GM13977 (cell line): ENCODE measurements around the gene AGO1.

Source experiments
- DNase-seq: peaks from one replicate; pipeline ENCODE4 v3.0.0; 2012; ENCODE audit warnings: low spot score
- CTCF ChIP-seq: IDR thresholded peaks from 2 replicates; pipeline ENCODE4 v1.5.1; 2012; ENCODE audit warnings: mild to moderate bottlenecking, control low read depth; ENCODE audit not compliant: insufficient read depth; ENCODE audit errors: extremely low read depth, missing control alignments
- in situ Hi-C: fragments of 300-500 bp; cut with MboI; formaldehyde crosslinking; loops from one replicate; pipeline ENCODE4 v1.12.0; 2022; ENCODE audit warnings: low sequenced_read_pairs, low pct_unique_long_range_greater_than_20kb, mixed read lengths, inconsistent platforms; ENCODE audit not compliant: unreplicated experiment

AGO1 gene

GRCh38 chr1:35845766-35846165 is 37.2 kb upstream of the AGO1 start:
- in situ Hi-C loops, result no loop called here
- no peak for DNase-seq
- TF ChIP-seq CTCF, result no peak

- no peak for DNase-seq
- in situ Hi-C loops, result no loop called here
- no peak for TF ChIP-seq CTCF
Measured at GRCh38 chr1:35847935-35848565, 35.0 kb upstream of the AGO1 start.

GRCh38 chr1:35850051-35850450 is 33.0 kb upstream of the AGO1 start:
- DNase-seq, result no peak
- in situ Hi-C loops, result no loop called here
- no peak for TF ChIP-seq CTCF

- TF ChIP-seq CTCF, result no peak
- no peak for DNase-seq
- in situ Hi-C loops, result no loop called here
Measured at GRCh38 chr1:35850716-35851115, 32.3 kb upstream of the AGO1 start.

GRCh38 chr1:35851132-35851869 is 31.7 kb upstream of the AGO1 start:
- in situ Hi-C loops, result no loop called here
- no peak for DNase-seq

GRCh38 chr1:35852241-35852640 is 30.8 kb upstream of the AGO1 start:
- no peak for DNase-seq
- in situ Hi-C loops, result no loop called here

More at GRCh38 chr1:35851132-35851869, 31.7 kb upstream of the AGO1 start:
- TF ChIP-seq CTCF, result no peak

More at GRCh38 chr1:35852241-35852640, 30.8 kb upstream of the AGO1 start:
- no peak for TF ChIP-seq CTCF
